BE2C (cell line): ENCODE results near the gene CDC45.

Experiments
- DNase-seq: peaks from one replicate; pipeline ENCODE4 v3.0.0-alpha.2; 2020
- H3K27me3 ChIP-seq: fragments of 250-450 bp; sonication (Bioruptor Pico); 2 replicates; pipeline ENCODE4 v1.5.1; 2020; ENCODE audit warnings: mild to moderate bottlenecking
- H3K36me3 ChIP-seq: fragments of 250-450 bp; sonication (Bioruptor Pico); 2 replicates; pipeline ENCODE4 v1.5.1; 2020; ENCODE audit warnings: mild to moderate bottlenecking
- H3K4me1 ChIP-seq: fragments of 250-450 bp; sonication (Bioruptor Pico); 2 replicates; pipeline ENCODE4 v1.5.1; 2020
- H3K4me3 ChIP-seq: 2 replicates; pipeline ENCODE4 v1.5.1; 2011; ENCODE audit warnings: low read depth, low read length
- H3K9me3 ChIP-seq: fragments of 250-450 bp; sonication (Bioruptor Pico); 2 replicates; pipeline ENCODE4 v1.5.1; 2020
- CTCF ChIP-seq: IDR thresholded peaks from 2 replicates; pipeline ENCODE4 v1.5.1; 2012; ENCODE audit warnings: mild to moderate bottlenecking, low read depth, low read length

CDC45 gene

GRCh38 chr22:19518635-19519034 is 38.9 kb downstream of the CDC45 start:
- no peak for TF ChIP-seq CTCF
- DNase-seq, result no peak
- no peaks in the 10 kb centered on the region for H3K9me3 ChIP-seq
- H3K4me3 ChIP-seq, result no peak overlapping the region
- H3K36me3 ChIP-seq, result peaks cover 40% of the 10 kb centered on the region
- no peaks in the 10 kb centered on the region for H3K27me3 ChIP-seq
- H3K4me1 ChIP-seq, result no peaks in the 10 kb centered on the region; the same call in 1 of the 2 replicates

DNA sequence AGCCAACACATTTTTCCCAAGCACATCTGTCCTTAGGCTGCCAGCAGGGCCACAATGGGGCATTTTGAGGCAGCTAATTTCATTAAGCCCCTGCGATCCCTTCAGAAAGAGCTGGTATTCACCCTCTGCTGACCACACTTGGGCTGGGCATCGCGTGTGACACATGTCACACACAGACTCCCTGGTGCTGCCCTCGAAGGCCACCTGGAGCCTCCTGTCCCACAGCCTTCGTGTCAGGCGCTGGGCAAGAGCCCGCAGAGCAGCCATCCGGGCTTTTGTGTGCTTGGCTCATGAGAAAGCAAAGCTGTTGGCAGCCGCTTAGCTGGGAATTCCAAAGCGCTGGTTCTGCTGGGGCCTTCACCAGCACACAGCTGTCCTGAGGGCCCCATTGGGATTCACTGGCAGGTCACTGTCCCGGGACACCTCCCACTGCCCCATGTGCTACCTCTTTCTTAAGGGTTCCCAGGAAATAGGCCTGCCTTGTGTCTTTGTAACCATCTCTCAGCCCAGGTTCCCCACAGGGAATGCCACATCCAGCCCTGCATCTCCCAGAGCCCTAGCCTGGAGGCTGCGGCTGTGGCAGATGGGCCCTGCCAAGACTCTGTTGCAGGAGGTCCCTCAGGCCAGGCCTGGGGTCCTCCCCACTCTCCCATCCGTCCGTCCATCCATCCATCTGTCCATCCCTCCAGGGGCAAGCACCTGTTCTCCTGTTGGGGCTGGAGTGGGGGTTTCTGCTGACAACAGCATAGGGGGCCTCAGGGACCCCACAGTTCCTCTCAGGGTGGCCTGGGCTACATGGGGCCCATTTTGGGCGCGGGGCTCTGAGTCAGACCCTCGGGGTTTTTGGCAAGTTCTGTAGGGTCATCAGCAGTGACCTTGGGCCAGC is 39.6 kb downstream of the CDC45 start:
- Histone ChIP-seq H3K4me1 (no peaks in the 10 kb centered on the region; the same call in 1 of the 2 replicates), H3K36me3 (peaks cover 34% of the 10 kb centered on the region), H3K27me3 (no peaks in the 10 kb centered on the region), H3K9me3 (no peaks in the 10 kb centered on the region), H3K4me3 (no peak overlapping the region)
- TF ChIP-seq CTCF, result no peak
- DNase-seq, result no peak

- no peak for TF ChIP-seq CTCF
These were observed 40.3 kb downstream of the CDC45 start for GRCh38 chr22:19520007-19520406.

DNA sequence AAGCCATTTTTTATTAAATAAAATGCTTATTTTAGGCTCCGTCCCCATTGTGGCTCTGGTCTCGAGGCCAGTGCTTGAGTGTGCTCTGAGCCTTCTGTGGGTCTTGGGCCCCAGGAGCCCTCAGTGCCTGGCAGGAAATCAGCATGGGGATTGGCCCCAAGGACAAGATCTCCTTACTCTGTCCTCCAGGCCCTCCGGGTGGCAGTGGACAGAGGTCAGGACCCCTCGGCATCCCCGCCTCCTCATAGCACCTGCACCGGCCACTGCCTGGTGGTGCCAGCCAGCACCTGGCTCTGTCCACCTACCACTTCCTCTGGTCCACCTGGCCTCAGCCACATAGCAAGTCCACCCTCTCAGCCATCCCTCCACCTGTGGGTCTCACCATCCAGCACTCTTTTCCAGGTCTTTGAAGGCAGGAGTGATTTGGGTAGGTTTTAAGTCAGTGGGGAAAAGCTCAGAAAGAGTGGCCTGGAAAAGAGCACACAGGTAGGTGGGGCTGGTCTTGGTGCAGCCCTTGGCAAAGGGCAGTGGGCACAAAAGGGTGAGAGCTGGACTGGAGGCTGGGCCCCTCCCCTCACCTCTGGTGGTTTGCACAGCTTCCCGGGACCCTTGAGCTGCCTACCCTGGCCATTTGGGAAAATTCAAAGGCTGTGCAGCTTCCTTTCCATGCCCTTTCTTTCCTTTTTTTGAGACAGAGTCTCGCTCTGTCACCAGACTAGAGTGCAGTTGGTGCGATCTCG is 41.0 kb downstream of the CDC45 start:
- Histone ChIP-seq H3K36me3 (peaks cover 19% of the 10 kb centered on the region), H3K9me3 (no peaks in the 10 kb centered on the region), H3K27me3 (no peaks in the 10 kb centered on the region), H3K4me1 (no peaks in the 10 kb centered on the region; the same call in none of the 2 replicates), H3K4me3 (no peak overlapping the region)
- no peak for DNase-seq
- TF ChIP-seq CTCF, result no peak

More at GRCh38 chr22:19520007-19520406, 40.3 kb downstream of the CDC45 start:
- Histone ChIP-seq H3K4me1 (no peaks in the 10 kb centered on the region; the same call in 1 of the 2 replicates), H3K27me3 (no peaks in the 10 kb centered on the region), H3K36me3 (peaks cover 26% of the 10 kb centered on the region), H3K4me3 (no peak overlapping the region), H3K9me3 (no peaks in the 10 kb centered on the region)
- no peak for DNase-seq

DNA sequence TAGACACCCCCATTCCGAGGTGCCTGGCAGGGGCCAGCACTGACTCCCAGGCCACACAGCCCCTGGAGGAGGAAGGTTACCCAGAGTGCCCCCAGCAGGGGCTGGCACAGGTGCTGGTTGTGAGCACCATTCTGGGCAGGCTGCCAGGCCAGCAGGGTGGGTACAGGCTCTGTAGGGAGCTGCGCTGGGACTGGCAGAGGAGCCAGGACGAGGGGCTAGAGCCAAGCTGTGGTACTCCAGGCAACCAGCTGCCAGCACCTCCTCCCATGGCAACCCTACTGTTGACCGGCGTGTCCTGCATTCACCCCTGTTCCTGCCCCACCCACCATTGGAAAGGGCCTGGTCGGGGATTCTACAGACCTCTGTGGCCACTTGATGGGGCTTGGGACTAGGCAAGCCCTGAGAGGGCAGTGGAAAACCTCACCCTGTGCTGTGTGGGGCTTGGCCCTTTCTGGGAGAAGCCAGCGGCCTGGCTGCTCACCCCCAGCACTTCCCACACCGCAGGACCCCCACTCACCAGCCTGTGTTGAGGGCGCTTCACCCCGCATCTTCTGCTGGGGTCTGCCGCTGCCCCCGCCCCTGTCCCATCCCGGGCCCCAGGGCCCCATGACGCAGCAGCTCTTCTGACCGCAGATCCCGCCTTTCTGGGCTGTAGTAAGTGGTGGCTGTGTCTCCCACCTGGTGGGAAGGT is 42.6 kb downstream of the CDC45 start:
- Histone ChIP-seq H3K4me1 (peaks cover 5% of the 10 kb centered on the region), H3K36me3 (peaks cover 7% of the 10 kb centered on the region), H3K4me3 (no peak overlapping the region), H3K9me3 (no peaks in the 10 kb centered on the region), H3K27me3 (no peaks in the 10 kb centered on the region)
- DNase-seq, result peak; percentile 57
- no peak for TF ChIP-seq CTCF
